Body of pancreas (tissue), 4 donors: ENCODE measurements around the gene RHBDF2. TPM values are rescaled to one million over a fixed set of nuclear protein-coding genes. Genes with fewer than 3 reads are reported as not detected.
"Not testable (repeated sequence)": the region's sequence is repeated elsewhere in the genome, so short reads cannot be mapped to it uniquely, and the experiment has no call there.

Experiments used
- ATAC-seq: fragments of 150-250 bp; one replicate; pipeline ENCODE4 v1.9.1; 2016
- DNase-seq, 4 donors: peaks; one replicate each; pipeline ENCODE4 v3.0.0-alpha.2; 2019
- H3K27ac ChIP-seq, 4 donors: fragments of 200-600 bp; sonication (generic); 1 replicate in 3 of 4; 2 replicates in 1 of 4; pipeline versions ENCODE4 v1.5.1 to v1.6.1; 2016 to 2019; ENCODE audit warnings: mild to moderate bottlenecking in 1 of 4, mixed read lengths in 1 of 4, moderate library complexity in 1 of 4
- H3K27me3 ChIP-seq, 2 donors: fragments of 200-600 bp; sonication (generic); one replicate each; pipeline ENCODE4 v1.6.0; 2016; ENCODE audit warnings: mild to moderate bottlenecking in 1 of 2
- H3K36me3 ChIP-seq, 2 donors: fragments of 200-600 bp; sonication (generic); replicated peaks in 1 of 2; 2 replicates each; pipeline ENCODE4 v1.5.1; 2016; ENCODE audit warnings: low read depth in 2 of 2; ENCODE audit not compliant: insufficient read depth in 1 of 2
- H3K4me1 ChIP-seq: fragments of 200-600 bp; sonication (generic); one replicate; pipeline ENCODE4 v1.6.0; 2016
- H3K4me3 ChIP-seq, 2 donors: fragments of 200-600 bp; sonication (generic); 1 replicate in 1 of 2; 2 replicates in 1 of 2; pipeline ENCODE4 v1.5.1; 2016 to 2019
- H3K9me3 ChIP-seq, 3 donors: fragments of 200-600 bp; sonication (generic); 1 replicate in 2 of 3; 2 replicates in 1 of 3; pipeline ENCODE4 v1.5.1; 2016
- CTCF ChIP-seq, 7 experiments: fragments of 450-650 bp in 4 of 7; fragments of 200-600 bp in 3 of 7; sonication (generic) in 3 of 7; IDR thresholded peaks; one replicate each; pipeline ENCODE4 v1.5.1; 2016 to 2019; ENCODE audit warnings: antibody characterized with exemption in 7 of 7
- POLR2A ChIP-seq, 3 donors: fragments of 450-650 bp; IDR thresholded peaks; one replicate each; pipeline ENCODE4 v1.6.1; 2016; ENCODE audit warnings: antibody characterized with exemption in 3 of 3, mild to moderate bottlenecking in 2 of 3
- WGBS, 2 donors: methylation state at CpG; one replicate each; pipeline ENCODE4 v1.1.5; 2017; 5-methylcytosine and 5-hydroxymethylcytosine counted together
- intact Hi-C: fragments of 100-400 bp; cut with DNase I; formaldehyde crosslinking; loops from one replicate; pipeline ENCODE4 v1.15.1; 2023
- total RNA-seq, 2 donors: library from RNA; depleted of rRNA; stranded (reverse); fragments of >200 nt; gene quantifications; one replicate each; pipeline ENCODE4 v1.1.0, GENCODE V29; 2016

Gene RHBDF2
- total RNA-seq, 2 donors from 2014 or later = 23.1 to 48.1 TPM

GRCh38 chr17:76512366-76513305 lies 11.4 kb upstream of the RHBDF2 start:
- no peaks in the 10 kb centered on the region for H3K36me3 ChIP-seq
- H3K9me3 ChIP-seq = no peaks in the 10 kb centered on the region
- WGBS, 2 donors = 71 to 84% methylated on average over 14 to 22 of the region's 22 CpGs
- no peaks in the 10 kb centered on the region for H3K27me3 ChIP-seq
- no peak overlapping the region for H3K4me3 ChIP-seq
- ATAC-seq (no peak), DNase-seq (no peak)
- H3K27ac ChIP-seq = no peak overlapping the region
- TF ChIP-seq POLR2A (IDR thresholded peaks at IDR 0.05) = no peak
- TF ChIP-seq CTCF (IDR thresholded peaks at IDR 0.05) = no peak
- intact Hi-C loops = loop anchor here (5.0 to 10.0 kb wide), 2 partner anchors 110 to 208 kb away; partner anchors contain the start of gene QRICH2
- peaks cover 7% of the 10 kb centered on the region for H3K4me1 ChIP-seq

- intact Hi-C loops = loop anchor here (5.0 to 10.0 kb wide), 2 partner anchors 110 to 207 kb away; partner anchors contain the start of gene QRICH2
- DNase-seq (no peak), ATAC-seq (no peak)
- Histone ChIP-seq H3K27me3 (no peaks in the 10 kb centered on the region), H3K4me3 (no peak overlapping the region), H3K4me1 (peaks cover 7% of the 10 kb centered on the region), H3K27ac (no peak overlapping the region), H3K36me3 (no peaks in the 10 kb centered on the region), H3K9me3 (no peaks in the 10 kb centered on the region)
- 79 to 80% methylated on average over 11 to 13 of the region's 13 CpGs for WGBS, 2 donors
- TF ChIP-seq POLR2A (IDR thresholded peaks at IDR 0.05) = no peak
- TF ChIP-seq CTCF (IDR thresholded peaks at IDR 0.05) = no peak
These were observed 10.6 kb upstream of the RHBDF2 start for GRCh38 chr17:76511668-76512365.

- no peaks in the 10 kb centered on the region for H3K9me3 ChIP-seq
- intact Hi-C loops = loop anchor here (5.0 to 10.0 kb wide), 2 partner anchors 109 to 206 kb away; partner anchors contain the start of gene QRICH2
- no peak for ATAC-seq
- H3K4me3 ChIP-seq = no peak overlapping the region
- DNase-seq = no peak
- H3K27me3 ChIP-seq = no peaks in the 10 kb centered on the region
- TF ChIP-seq POLR2A (IDR thresholded peaks at IDR 0.05) (no peak), CTCF (IDR thresholded peaks at IDR 0.05) (no peak)
- WGBS, 2 donors = 9 to 21% methylated on average over 7 to 9 of the region's 9 CpGs
- H3K4me1 ChIP-seq = peaks cover 14% of the 10 kb centered on the region
- H3K36me3 ChIP-seq = no peaks in the 10 kb centered on the region
- peak overlapping the region in 1 of 4 donors; percentile 29 for H3K27ac ChIP-seq
These were observed 9.6 kb upstream of the RHBDF2 start for GRCh38 chr17:76510831-76511244.

GRCh38 chr17:76508472-76509063 lies 7.3 kb upstream of the RHBDF2 start:
- peaks cover 14% of the 10 kb centered on the region for H3K4me1 ChIP-seq
- H3K27me3 ChIP-seq, H3K9me3 ChIP-seq, DNase-seq, H3K4me3 ChIP-seq, H3K27ac ChIP-seq, intact Hi-C loops, H3K36me3 ChIP-seq, ATAC-seq: not testable (repeated sequence)
- 67 to 73% methylated on average over 14 of the region's 14 CpGs for WGBS, 2 donors
